ENCODE measurements around the gene XPC. TPM values are rescaled to one million over a fixed set of nuclear protein-coding genes. Genes with fewer than 3 reads are reported as not detected.

XPC gene
- total and polyA plus RNA-seq, 2 donors from 2014 or later = 15.9 to 44.4 TPM

DNA sequence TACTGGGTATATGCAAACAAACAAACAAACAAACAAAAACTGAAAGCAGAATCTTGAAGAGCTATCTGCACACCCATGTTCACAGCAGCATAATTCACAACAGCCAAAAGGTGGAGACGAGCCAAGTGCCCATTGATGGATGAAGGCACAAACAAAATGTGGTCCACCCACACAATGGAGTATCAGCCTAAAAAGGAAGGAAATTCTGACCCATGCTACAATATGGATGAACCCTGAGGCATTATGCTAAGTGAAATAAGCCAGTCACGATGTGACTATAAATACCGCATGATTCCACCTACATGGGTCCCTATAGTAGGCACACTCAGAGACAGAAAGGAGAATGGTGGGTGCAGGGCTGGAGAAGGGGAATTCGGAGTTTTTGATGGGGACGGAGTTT is 24.1 kb downstream of the XPC start:
- TF ChIP-seq, protein P1, sequence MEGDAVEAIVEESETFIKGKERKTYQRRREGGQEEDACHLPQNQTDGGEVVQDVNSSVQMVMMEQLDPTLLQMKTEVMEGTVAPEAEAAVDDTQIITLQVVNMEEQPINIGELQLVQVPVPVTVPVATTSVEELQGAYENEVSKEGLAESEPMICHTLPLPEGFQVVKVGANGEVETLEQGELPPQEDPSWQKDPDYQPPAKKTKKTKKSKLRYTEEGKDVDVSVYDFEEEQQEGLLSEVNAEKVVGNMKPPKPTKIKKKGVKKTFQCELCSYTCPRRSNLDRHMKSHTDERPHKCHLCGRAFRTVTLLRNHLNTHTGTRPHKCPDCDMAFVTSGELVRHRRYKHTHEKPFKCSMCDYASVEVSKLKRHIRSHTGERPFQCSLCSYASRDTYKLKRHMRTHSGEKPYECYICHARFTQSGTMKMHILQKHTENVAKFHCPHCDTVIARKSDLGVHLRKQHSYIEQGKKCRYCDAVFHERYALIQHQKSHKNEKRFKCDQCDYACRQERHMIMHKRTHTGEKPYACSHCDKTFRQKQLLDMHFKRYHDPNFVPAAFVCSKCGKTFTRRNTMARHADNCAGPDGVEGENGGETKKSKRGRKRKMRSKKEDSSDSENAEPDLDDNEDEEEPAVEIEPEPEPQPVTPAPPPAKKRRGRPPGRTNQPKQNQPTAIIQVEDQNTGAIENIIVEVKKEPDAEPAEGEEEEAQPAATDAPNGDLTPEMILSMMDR (IDR thresholded peaks at IDR 0.05; ENCODE audit: borderline replicate concordance, extremely low read depth, insufficient read depth) = no peak
- no peak for FAIRE-seq
- H3K36me3 ChIP-seq (ENCODE audit: control insufficient read depth in 2 of 3, insufficient read depth in 3 of 3, low read length in 3 of 3) = peaks cover 8 to 73% (median 56%) of the 10 kb centered on the region in 3 donors

DNA sequence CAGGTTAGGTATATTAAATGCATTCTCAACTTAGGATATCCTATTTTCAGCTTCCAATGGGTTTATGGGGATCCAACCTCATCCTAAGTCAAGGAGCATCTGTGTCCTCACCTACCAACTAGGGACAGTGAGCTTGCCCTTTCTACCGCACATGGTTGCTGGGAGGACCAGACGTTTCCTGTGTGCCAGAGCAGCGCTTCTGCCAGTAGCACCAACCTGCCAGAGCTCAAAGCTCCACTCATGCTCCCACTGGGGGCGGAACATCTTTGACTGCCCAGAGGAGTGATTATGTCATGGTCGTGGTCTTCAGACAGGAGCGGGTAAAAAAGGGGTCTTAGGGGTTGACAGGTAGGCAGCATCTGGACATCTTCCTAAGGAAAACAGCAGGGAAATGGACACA is 24.7 kb downstream of the XPC start:
- H3K27ac ChIP-seq (ENCODE audit: low read depth in 2 of 2, low read length in 2 of 2) = no peak overlapping the region
- FAIRE-seq (no peak), DNase-seq (no peak)
- no peaks in the 10 kb centered on the region for H3K4me1 ChIP-seq (ENCODE audit: control insufficient read depth in 2 of 3, insufficient read depth in 2 of 3, low read depth in 1 of 3, low read length in 3 of 3)
- H3K9me3 ChIP-seq (ENCODE audit: control insufficient read depth in 2 of 3, insufficient read depth in 1 of 3, low read length in 3 of 3) = no peaks in the 10 kb centered on the region
- H3K27me3 ChIP-seq (ENCODE audit: control insufficient read depth, insufficient read depth, low read length) = no peaks in the 10 kb centered on the region
- TF ChIP-seq, protein P1 (IDR thresholded peaks at IDR 0.05; ENCODE audit: borderline replicate concordance, extremely low read depth, insufficient read depth) = no peak
- H3K36me3 ChIP-seq (ENCODE audit: control insufficient read depth in 2 of 3, insufficient read depth in 3 of 3, low read length in 3 of 3) = peaks cover 7 to 67% (median 50%) of the 10 kb centered on the region in 3 donors
- intact Hi-C loops (cut with DNase I) = no loop called here
- no peak overlapping the region for H3K9ac ChIP-seq (ENCODE audit: low read length in 3 of 3)
- H3K4me3 ChIP-seq (ENCODE audit: low read length in 3 of 3) = no peak overlapping the region

More for the DNA sequence above, 24.1 kb downstream of the XPC start:
- H3K4me1 ChIP-seq (ENCODE audit: control insufficient read depth in 2 of 3, insufficient read depth in 2 of 3, low read depth in 1 of 3, low read length in 3 of 3) = no peaks in the 10 kb centered on the region
- no peak overlapping the region for H3K4me3 ChIP-seq (ENCODE audit: low read length in 3 of 3)
- intact Hi-C loops (cut with DNase I) = no loop called here
- H3K27ac ChIP-seq (ENCODE audit: low read depth in 2 of 2, low read length in 2 of 2) = no peak overlapping the region
- no peak overlapping the region for H3K9ac ChIP-seq (ENCODE audit: low read length in 3 of 3)
- H3K27me3 ChIP-seq (ENCODE audit: control insufficient read depth, insufficient read depth, low read length) = no peaks in the 10 kb centered on the region
- no peak for DNase-seq
- H3K9me3 ChIP-seq (ENCODE audit: control insufficient read depth in 2 of 3, insufficient read depth in 1 of 3, low read length in 3 of 3) = no peaks in the 10 kb centered on the region

GRCh38 chr3:14152963-14153355 is 25.4 kb downstream of the XPC start:
- H3K4me3 ChIP-seq (ENCODE audit: low read length in 3 of 3) = no peak overlapping the region
- FAIRE-seq (no peak), DNase-seq (no peak)
- no peaks in the 10 kb centered on the region for H3K9me3 ChIP-seq (ENCODE audit: control insufficient read depth in 2 of 3, insufficient read depth in 1 of 3, low read length in 3 of 3)
- intact Hi-C loops (cut with DNase I) = no loop called here
- H3K27me3 ChIP-seq (ENCODE audit: control insufficient read depth, insufficient read depth, low read length) = no peaks in the 10 kb centered on the region
- H3K36me3 ChIP-seq (ENCODE audit: control insufficient read depth in 2 of 3, insufficient read depth in 3 of 3, low read length in 3 of 3) = peaks cover 7 to 60% (median 43%) of the 10 kb centered on the region in 3 donors
- H3K27ac ChIP-seq (ENCODE audit: low read depth in 2 of 2, low read length in 2 of 2) = no peak overlapping the region
- H3K4me1 ChIP-seq (ENCODE audit: control insufficient read depth in 2 of 3, insufficient read depth in 2 of 3, low read depth in 1 of 3, low read length in 3 of 3) = peaks cover 0 to under 1% (median under 1%) of the 10 kb centered on the region in 3 donors
- H3K9ac ChIP-seq (ENCODE audit: low read length in 3 of 3) = no peak overlapping the region
- TF ChIP-seq, protein P1 (IDR thresholded peaks at IDR 0.05; ENCODE audit: borderline replicate concordance, extremely low read depth, insufficient read depth) = no peak
